ENCODE data around the gene GSTM3.

GRCh38 chr1:109751531-109752260, 10.9 kb upstream of the GSTM3 start:
- TF ChIP-seq, protein P1, sequence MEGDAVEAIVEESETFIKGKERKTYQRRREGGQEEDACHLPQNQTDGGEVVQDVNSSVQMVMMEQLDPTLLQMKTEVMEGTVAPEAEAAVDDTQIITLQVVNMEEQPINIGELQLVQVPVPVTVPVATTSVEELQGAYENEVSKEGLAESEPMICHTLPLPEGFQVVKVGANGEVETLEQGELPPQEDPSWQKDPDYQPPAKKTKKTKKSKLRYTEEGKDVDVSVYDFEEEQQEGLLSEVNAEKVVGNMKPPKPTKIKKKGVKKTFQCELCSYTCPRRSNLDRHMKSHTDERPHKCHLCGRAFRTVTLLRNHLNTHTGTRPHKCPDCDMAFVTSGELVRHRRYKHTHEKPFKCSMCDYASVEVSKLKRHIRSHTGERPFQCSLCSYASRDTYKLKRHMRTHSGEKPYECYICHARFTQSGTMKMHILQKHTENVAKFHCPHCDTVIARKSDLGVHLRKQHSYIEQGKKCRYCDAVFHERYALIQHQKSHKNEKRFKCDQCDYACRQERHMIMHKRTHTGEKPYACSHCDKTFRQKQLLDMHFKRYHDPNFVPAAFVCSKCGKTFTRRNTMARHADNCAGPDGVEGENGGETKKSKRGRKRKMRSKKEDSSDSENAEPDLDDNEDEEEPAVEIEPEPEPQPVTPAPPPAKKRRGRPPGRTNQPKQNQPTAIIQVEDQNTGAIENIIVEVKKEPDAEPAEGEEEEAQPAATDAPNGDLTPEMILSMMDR (IDR thresholded peaks at IDR 0.05; ENCODE audit: low read length) = no peak
- TF ChIP-seq EZH2phosphoT487 (IDR thresholded peaks at IDR 0.05; ENCODE audit: low read length) = no peak

Measured in MM.1S (cell line).